Stimulated activated CD8-positive, alpha-beta memory T cell treated with anti-CD3 and anti-CD28 coated beads, Interleukin-15, amount 100 ng/mL, for 24 hours (primary cell): ENCODE measurements around the gene TSPAN12.

Source experiments
- DNase-seq: peaks from one replicate; pipeline ENCODE4 v3.0.0-alpha.2; 2020; ENCODE audit warnings: low read depth

Gene TSPAN12

GRCh38 chr7:120842121-120842621 is 15.8 kb downstream of the TSPAN12 start:
- DNase-seq: no peak

GRCh38 chr7:120841608-120842007 is 16.3 kb downstream of the TSPAN12 start:
- DNase-seq: no peak

- no peak for DNase-seq
Measured at GRCh38 chr7:120838281-120838682, 19.7 kb downstream of the TSPAN12 start.

GRCh38 chr7:120837599-120837998 is 20.3 kb downstream of the TSPAN12 start:
- no peak for DNase-seq

- DNase-seq: no peak
Measured at GRCh38 chr7:120836556-120837115, 21.3 kb downstream of the TSPAN12 start.

GRCh38 chr7:120834726-120835125 is 23.2 kb downstream of the TSPAN12 start:
- no peak for DNase-seq

- DNase-seq: no peak
Measured at GRCh38 chr7:120833546-120833945, 24.4 kb downstream of the TSPAN12 start.

GRCh38 chr7:120832803-120833202 is 25.1 kb downstream of the TSPAN12 start:
- no peak for DNase-seq

- DNase-seq: no peak
Measured at GRCh38 chr7:120831260-120831659, 26.7 kb downstream of the TSPAN12 start.

- DNase-seq: no peak
Measured at GRCh38 chr7:120829487-120829886, 28.5 kb downstream of the TSPAN12 start.

GRCh38 chr7:120828528-120828927 is 29.4 kb downstream of the TSPAN12 start:
- DNase-seq: no peak

- DNase-seq: no peak
Measured at GRCh38 chr7:120827371-120828118, 30.4 kb downstream of the TSPAN12 start.

- no peak for DNase-seq
Measured at GRCh38 chr7:120825576-120825975, 32.4 kb downstream of the TSPAN12 start.

- no peak for DNase-seq
Measured at GRCh38 chr7:120825152-120825551, 32.8 kb downstream of the TSPAN12 start.

- DNase-seq: no peak
Measured at GRCh38 chr7:120819861-120820260, 38.1 kb downstream of the TSPAN12 start.

- no peak for DNase-seq
Measured at GRCh38 chr7:120817851-120818250, 40.1 kb downstream of the TSPAN12 start.

- no peak for DNase-seq
Measured at GRCh38 chr7:120814253-120814939, 43.5 kb downstream of the TSPAN12 start.

GRCh38 chr7:120813546-120814252 is 44.2 kb downstream of the TSPAN12 start:
- no peak for DNase-seq

- no peak for DNase-seq
Measured at GRCh38 chr7:120813089-120813488, 44.9 kb downstream of the TSPAN12 start.

GRCh38 chr7:120809260-120809659 is 48.7 kb downstream of the TSPAN12 start:
- DNase-seq: no peak

- no peak for DNase-seq
Measured at GRCh38 chr7:120807390-120807789, 50.6 kb downstream of the TSPAN12 start.

GRCh38 chr7:120806669-120807068 is 51.3 kb downstream of the TSPAN12 start:
- no peak for DNase-seq
